Retina (tissue), 1 donor: ENCODE data around the gene CABLES2.
"Not testable (repeated sequence)": the region's sequence is repeated elsewhere in the genome, so short reads cannot be mapped to it uniquely, and the experiment has no call there.

ENCODE experiments used
- DNase-seq: peaks from one replicate; pipeline ENCODE4 v3.0.0-alpha.2; 2016

CABLES2 gene

DNA sequence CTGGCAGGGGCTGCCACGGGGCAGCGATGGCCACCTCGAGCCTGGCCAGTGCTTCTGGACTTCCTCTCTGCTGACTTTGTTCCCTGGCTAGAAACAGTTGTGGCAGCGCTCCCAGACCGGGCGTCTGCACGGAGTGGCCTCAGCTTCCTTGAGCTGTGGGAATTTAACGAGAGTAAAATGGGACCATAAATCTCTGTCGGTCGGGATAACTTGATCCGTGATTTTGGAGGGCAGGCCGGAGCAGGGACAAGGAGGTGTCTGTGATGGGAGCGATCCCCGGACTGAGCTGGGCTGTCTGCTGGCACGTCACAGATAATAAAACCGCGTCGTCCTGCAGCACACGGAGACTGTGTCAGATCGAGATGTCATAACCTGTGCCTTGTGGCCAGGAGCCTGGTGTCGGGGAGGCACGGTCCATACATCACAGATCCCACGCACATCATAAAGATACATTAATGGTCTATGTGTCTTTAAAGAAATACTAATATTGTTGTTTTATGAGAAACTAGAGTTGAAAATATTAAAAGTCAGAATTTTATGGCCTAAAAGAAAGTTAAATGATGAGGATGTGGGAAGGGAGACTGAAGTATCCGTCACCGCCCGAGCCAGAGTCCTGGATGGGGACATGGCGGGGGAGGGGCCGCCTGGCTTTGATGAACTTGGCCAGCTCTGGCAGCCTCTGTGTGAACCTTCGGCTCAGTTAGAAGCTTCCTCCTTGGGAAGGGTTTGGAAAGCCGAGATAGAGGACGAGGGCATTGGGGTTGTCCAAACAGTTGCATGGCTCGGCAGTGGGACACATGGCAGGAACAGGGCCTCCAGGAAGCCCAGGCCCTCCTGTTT lies 26.8 kb upstream of the CABLES2 start:
- no peak for DNase-seq

DNA sequence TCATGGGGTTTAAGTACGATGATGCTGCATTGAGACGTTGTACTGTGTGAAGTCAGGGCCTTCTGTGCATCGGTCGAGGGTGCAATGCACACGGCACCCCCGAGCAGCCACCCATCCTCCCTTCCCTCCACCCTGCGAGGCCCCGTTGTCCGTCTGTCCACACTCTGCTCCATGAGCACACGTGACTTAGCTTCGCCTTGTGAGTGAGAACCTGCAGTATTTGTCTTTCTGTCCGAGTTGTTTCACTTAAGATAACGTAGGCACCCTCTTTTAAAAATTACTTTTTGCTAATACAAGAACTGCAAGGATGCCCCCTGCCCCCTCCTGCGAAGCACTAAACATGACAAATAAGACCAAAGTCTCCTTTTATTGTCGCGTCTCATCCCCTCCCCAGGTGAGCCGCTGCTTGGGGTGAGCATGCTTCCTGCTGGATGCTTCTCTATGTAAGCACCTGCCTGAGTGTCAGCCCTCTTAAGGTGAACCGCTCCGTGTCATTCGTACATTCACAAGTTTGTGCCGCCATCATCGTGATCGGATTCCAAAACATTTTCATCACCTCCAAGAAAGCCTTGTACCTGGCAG lies 23.9 kb upstream of the CABLES2 start:
- no peak for DNase-seq

DNA sequence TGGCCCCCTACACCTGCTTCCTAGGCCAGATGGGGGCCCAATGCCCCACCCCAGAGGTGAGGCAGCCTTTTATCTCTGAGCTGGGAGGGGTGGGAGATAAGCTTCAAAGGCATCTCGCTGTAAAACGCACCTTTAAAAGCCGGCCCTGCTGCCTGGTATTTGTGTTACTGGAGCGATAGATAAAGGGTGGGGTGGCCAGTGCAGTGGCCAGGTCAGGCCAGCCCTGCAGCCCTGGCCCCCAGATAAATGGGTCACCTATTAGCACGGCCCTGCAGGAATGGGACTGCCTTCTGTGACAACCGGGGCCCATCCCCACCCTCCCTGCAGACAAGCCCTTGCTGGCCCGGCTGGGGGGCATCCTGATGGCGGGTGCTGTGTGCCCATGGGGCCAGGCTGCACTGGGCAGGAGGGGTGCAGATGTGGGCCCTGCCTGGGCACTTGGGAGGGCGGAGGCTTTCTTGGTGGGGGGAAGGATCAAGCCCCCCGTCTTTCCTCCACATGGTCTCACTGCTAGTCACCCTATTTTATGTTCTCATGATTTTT lies 23.3 kb upstream of the CABLES2 start:
- DNase-seq: no peak

DNA sequence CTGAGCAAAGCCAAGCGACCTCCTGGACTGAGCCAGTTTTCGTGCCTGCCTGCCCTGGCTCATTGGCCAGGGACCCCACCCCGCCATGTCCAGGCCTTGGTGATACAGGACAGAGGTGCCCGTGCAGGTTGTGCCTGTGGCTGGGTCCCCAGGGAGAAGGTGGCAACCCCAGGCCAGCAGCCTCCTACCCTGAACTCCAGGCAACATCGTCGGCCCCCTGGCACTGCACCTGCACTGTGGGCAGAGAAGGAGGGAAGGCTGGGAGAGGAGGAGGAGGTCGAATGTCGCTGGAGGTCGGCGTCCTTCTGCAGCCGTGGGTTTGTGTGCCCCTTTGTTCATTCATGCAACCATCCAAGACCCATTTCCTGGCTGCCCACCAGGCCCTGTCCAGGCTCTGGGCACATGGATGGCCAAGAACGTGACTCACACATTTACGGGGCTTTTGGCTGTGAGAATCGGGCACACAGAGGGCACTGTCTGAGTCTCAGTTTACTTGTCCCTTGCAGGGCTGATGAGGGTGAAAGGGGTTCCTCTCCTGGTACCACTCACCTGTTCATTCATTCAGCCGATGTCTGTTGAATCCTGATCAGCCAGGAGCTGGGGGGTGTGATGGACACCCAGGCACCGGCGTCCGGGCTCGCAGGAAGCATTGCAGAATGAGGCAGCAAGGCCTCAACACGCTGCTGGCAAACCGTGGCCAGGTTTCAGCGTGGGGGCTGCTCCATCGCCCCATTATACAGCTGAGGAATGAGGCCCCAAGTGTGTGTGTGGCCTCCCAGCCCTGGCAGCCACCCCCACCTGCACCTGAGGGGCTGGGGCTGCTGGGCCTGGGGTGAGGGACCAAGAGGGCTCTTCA lies 22.6 kb upstream of the CABLES2 start:
- no peak for DNase-seq

DNA sequence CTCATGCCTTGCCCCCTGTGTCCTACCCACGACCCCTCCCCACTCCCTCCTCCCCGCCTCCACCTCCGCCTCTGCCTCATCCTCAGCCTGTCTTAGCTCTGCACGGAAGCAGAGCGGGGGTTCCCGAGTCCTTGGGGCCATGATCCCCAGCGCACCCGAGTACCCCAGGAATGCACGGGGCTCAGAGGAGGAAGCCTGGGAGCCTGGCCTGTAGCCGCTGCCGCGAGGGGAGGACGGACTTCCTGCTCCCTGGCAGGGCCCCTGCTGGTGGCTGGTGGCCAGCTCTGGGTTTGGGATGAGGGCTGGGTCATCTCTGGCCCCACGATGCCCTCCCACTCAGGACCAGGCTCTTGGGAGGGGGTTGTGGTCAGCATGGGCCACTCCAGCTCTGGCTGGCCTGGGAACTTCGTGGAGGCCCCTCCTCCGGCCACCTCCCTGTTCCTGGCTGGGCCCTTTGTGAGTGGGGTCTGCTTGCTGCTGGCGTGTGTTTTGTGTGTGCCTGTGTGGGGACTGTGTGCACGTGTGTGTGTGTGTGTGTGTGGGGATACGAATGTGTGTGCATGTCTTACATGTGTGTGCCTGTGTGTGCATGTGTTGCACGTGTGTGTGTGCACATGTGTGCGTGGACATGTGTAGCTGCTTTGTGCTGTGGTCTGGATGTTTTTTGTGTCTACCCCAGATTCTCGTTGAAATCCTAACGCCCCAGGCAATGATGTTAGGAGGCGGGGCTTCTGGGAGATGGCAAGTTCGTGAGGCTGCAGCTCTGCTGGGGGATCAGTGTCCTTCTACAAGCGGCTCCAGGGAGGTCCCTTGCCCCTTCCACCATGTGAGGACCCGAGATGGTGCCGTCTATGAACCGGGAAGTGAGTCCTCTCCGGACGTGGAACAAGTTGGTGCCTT lies 21.6 kb upstream of the CABLES2 start:
- no peak for DNase-seq

DNA sequence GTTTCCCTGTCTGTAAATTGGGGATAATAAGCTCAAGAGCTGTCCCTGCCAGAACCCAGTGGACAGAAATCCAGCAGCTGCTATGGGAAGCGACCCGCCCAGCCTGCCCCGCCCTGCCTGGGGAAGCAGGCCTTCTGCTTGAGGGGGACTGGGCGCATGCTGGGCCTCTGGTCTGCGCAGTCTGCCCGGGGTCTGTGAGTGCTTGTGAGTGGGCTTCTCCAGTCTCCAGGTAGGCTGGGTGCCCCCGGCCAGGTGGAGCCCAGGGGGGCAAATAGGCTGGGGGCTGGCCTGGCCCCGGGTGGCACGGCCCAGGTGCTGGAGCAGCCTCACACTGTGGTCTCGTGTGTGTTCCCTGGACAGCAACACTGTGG lies 20.9 kb upstream of the CABLES2 start:
- DNase-seq: no peak

DNA sequence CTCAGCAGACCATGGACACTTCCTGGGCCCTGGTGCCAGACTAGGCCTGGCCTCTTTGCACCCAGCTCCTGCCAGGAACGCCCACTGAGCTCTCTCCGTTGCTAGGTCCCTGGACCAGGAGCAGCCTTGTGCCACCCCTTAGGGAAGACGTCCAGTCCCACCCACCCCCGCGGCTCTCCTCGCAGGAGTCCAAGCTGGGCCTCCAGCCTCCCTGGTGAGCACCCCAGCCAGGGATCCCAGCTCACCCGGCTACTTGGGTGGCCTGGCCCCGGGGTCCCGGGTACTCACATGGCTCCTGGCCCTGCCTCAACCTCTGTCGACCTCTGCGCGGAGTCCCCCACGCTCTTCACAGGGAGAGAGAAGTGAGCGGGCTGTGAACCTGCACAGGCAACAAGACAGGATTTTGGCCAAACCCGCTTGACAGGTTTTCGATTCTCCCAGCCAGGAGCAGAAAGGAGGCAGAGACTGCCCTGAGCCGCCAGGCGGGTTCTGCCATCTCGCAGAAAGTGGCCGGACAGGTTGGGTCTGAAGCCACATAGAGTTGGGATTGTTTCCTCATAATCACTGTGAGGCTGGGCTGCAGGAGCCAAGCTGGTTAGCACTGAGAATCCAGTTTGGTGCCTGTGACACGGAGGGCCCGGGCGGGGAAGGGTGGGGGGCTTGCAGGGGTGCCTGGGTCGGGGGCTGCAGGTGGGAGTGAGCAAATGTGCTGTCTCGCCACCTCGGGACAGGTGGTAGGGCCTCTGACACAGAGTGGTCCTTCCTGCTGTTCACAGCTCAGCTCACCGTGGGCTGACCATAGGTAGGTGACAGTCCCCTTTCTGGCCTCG lies 20.3 kb upstream of the CABLES2 start, which contains the start of gene RBBP8NL:
TSS of gene RBBP8NL (minus strand) at position 368 of the 830 bp plus-strand sequence. CDS start 7,892 bp downstream, outside the sequence.
- DNase-seq: no peak

DNA sequence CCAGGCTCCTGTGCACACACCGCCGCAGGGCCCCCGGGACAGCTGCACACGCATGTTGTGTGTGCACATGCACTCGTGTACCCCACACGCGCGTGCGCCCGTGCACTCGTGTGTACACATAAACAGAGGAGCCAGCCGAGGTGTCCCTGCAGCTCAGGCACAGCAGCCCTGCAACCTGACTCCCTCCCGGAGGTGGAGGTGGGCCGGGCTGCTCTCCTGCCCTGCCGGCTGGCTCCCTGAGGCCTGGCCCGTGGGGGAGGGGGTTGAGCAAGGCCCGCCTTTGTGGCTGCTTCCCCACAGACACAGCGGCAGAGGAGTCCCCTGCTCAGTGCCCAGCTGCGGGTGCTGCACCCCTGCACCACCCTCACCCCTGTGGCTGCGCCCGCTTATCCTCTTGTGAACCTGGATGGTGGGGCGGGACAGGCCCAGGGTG lies 19.6 kb upstream of the CABLES2 start:
- no peak for DNase-seq

DNA sequence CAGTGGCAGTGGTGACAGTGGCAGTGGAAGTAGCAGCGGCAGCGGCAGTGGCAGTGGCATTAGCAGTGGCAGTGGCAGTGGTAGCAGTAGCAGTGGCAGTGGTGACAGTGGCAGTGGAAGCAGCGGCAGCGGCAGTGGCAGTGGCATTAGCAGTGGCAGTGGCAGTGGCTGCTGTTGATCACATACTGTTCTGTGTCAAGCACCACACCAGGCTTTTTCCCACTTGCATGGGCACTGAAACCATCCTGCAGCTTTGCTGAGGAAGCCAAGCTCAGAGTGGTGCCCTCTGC lies 18.9 kb upstream of the CABLES2 start:
- DNase-seq: not testable (repeated sequence)

DNA sequence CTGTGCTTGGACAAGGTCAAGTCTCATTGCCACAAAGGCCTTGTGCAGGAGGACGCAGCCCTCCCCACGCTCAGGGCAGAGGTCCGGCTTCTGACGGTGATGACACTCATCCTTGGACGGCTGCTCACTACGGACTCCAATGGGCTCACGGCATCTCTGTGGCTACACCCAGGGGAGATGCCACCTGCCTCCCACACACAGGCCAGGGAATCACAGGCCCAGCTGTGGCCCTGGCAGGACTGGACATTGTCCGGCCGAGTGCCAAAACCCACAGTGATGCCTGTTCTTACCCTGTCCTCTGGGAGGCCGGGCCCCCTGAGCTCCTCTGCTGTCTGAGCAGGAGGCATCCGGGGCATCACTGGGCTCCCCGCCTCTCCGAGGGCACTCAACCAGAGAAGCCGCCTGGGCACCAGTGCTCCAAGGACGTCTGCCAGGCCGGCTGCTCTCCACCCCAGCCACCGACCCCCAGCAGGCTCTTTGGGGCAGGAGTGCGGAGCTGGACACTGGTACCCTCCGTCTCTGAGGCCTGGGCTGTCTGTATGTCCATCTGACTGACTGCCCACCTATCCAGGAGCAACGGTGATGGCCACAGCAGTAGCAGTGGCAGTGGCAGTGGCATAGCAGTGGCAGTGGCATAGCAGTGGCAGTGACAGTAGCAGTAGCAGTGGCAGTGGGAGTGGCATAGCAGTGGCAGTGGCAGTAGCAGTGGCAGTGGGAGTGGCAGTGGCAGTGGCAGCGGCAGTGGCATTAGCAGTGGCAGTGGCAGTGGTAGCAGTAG lies 18.4 kb upstream of the CABLES2 start:
- no peak for DNase-seq

DNA sequence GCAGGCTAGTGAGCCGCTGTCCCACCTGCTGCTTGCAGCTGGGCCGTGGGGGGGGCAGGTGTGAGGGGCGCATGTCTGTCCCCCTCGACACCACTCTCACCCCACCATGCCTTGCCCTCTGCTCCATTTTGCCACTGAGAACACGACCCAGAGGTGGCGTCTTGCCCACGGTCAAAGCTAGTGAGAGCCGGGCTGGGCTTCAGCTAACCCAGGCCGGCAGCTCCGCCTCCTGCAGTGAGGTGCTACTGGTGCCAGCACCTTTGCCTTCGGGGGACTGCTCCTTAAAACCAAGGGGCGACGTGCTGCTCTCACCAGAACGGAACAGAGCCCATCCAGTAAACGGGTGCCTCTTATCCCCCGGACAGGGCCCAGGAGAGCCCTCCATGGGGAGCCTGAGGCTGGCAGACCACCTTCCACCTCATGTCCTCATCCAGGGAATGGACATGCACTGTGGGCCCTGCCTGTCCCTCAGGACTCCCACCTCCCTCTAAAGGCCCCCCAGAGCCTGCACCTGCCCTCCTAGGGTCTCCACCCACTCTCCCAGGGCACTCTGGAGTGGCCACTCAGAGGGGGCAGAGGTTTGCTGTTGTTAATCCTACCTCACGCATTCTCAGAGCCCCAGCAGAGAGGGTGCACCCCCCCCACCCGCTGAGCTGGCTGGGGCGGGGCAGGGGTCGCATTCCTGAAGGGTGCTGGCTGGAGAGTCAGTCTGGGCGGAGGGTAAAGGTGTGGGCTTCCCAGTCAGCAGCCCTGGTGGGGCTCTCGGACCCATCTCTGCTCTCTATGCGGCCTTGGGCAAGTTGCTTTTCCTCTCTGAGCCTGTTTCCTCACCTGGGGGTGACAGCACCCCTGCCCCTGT lies 17.4 kb upstream of the CABLES2 start:
- no peak for DNase-seq

DNA sequence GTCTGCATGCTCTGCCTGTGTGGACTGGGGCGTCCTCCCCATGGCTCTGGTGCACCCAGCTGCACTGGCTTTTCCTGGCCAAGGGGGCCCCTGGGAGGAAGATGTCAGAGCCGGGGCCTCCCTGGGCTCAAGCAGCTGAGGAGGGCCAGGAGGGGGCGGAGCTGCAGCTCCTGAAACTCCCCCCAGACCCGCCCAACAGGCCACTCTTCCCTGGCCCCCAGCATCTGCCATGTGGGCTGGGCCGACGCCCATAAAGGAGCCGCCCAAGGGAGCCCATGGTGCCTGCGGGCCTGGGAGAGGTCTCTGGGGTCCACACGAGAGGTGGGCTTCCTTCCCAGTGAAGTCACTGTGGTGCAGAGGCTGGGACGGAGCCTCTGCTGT lies 16.2 kb upstream of the CABLES2 start:
- DNase-seq: no peak

DNA sequence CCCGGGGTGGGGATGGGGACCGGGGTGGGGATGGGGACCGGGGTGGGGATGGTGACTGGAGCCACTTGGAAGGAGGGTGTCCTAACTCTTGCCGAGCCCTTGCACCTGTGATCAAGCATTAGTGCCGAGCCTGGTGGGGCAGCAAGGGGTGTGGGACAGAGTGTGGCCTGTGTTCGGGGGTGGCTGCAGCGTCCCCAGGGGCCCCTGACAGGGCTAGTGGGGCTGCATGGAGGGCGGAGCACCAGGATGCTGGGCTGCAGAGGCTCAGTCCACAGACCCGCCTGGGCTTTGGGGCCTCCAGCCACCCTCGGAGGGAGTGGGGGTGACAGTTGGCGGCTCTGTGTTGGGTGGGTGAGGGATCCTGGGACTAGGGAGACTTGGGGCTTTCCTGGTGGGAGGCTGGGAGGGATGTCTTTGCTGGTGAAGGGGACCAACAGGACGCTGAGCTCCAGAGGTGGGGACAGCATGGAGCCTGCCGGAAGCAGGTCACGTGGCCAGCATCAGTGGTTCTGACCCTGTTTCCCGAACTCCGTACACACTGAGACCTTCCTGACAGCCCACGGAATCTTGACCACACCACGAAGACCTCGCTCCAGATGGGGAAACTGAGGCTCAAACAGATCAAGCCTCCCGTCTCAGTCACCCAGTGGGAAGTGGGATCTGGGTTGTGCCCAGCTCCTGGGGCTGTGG lies 15.7 kb upstream of the CABLES2 start:
- DNase-seq: no peak

DNA sequence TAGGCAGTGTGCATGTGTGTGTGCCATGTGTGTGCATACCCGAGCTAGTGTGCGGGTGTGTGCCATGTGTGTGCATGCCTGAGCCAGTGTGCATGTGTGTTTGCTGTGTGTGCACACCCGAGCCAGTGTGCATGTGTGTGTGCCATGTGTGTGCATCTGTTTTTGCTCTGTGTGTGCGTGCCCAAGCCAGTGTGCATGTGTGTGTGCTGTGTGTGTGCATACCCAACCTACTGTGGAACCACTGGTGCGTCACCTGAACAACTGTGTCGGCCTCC lies 14.6 kb upstream of the CABLES2 start:
- DNase-seq: no peak

DNA sequence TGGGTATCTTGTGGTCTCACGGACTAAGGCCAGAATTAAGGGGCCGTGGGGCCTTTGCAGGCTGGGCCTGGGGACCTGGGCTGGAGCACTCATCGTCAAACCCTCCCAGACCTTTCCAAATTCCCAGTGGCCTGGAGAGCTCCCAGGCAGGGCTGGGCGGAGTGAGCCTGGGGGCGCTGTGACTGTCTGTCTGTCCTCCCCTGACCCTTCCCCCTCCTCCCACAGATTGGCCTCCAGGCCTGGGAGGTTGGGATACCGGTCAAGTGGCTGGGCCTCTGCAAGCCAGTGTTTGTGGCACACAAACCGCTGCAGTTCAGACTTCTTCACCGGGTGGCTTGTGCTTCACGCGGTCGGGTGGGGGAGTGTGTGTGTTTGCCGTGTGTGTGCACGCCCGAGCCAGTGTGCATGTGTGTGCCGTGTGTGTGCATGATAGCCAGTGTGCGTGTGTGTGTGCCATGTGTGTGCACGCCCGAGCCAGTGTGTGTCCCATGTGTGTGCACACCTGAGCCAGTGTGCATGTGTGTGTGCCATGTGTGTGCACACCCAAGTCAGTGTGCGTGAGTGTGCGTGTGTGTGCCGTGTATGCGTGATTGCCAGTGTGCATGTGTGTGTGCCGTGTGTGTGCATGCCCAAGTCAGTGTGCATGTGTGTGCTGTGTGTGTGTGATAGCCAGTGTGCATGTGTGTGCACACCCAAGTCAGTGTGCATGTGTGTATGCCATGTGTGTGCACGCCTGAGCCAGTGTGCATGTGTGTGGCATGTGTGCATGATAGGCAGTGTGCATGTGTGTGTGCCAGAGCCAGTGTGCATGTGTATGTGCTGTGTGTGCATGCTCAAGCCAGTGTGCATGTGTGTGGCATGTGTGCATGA lies 14.0 kb upstream of the CABLES2 start:
- no peak for DNase-seq

DNA sequence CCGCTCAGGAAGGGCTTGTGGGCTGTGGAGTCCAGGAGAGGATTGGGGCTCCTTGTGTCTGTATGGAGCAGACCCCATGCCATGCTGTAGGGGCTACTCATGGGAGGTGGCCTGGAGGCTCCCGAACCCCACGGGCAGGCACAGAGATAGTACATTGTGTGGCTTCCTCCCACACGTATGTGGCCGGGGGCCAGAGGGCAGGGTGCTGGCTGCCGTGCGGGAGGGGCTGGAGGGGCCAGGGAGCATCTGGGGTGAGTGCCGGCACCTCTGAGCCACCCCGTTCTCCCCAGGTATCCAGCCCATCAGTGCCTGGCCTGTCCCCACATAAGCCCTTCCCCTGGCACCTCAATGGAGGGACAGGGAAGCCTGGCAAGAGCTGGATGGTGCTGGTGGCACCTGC lies 12.7 kb upstream of the CABLES2 start:
- DNase-seq: no peak

DNA sequence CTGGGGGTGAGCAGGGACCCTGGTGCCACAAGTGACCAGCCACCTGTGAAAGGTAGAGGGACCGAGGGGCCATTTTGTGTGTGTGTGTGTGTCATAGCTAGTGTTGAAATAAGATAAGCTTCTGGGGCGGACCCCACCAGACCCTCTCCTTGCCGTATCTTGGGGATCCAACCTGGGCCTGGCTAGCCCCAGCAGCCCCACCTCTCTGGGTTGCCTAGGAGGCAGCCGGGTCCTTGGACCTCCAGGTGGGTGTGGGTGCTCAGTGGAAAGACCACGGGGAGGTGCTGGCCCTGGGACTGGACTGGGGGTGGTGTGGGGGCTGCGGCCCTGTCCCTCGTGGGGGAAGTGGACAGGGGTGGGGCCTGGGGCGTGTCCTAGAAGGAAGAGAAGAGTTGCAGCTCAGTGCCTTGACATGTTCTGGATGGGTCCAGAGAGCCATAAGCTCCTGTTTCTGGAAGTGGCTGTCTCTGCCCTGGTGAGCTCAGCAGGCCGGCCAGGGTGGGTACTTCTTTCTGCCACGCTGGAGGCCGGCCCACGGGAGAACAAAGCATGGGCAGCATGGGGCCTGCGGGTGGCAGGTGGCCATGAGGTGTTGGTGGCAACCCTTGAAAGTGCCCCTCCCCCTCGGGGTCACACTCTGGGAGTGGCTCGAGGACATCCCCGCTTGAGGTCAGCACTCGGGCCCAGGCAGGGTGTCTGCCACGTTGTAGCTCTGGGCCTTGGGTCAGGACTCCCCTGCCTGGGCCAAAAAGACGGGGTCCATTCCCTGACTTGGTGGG lies 11.8 kb upstream of the CABLES2 start:
- DNase-seq: no peak
